GM18861 (cell line): ENCODE measurements around the gene CBLN2.
A peak's percentile ranks its signal among the peaks of the same experiment; 100 is the strongest.

Experiments used
- ATAC-seq: cut with Tn5 transposase; IDR thresholded peaks from one replicate; pipeline ENCODE4 v1.9.1; 2021; ENCODE audit not compliant: unreplicated experiment

Gene CBLN2

DNA sequence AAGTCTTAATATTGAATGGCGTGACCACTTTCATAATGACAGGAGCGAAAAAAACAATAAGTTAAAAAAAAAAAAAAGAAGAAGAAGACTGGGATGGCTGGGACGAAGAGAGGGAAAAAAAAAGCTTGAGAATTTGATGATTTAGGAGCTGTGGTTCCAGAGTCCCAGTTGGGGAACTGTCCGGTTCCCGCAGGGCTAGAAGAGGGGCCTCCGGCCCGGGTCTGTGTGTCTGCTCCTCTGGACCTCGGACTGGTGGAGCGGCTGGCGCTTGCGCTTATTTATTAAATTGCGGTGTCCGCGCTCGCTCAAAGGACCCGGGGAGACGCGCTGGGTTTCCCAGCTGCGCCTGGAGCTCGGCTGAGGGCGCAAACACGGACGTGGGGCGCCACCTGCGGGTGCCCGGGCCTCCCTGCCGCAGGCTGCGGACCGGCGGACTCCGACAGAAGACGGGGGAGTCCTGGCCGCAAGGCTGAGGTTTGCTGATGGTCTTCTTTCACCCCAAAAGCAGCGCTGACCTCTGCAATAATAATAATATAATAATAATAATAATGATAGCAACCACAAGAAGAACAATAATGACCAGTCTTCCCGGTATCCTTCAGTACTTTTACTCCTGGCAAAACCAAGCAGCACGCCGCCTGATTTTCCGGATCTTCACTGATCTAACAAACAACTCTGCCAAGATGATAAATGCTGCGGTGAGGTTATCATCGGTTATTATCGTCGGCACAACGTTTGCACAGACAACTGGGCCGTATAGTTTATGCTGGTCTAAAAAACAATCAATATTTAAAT, at the start of gene CBLN2:
TSS of gene CBLN2 (minus strand) at position 251 of the 795 bp plus-strand sequence. CDS start 2,182 bp downstream, outside the sequence.
- ATAC-seq = peak; percentile 96

DNA sequence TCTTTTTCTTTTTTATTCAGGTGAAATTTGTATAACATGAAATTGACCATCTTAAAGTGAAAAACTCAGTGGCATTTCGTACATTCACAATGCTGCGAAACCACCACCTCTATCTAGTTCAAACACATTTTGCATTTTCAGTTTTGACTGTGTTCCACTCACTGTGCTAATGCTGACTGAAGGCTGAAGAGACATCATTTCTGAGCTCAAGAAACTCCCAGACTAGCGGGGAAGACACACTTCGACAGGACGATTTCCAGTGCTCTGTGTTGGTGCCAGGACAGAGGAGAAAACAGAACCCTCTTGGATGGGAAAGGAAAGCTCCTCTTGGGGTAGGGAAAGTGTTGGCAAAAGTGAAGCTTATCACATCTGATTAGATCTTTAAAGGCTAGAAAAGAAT, 44.2 kb upstream of the CBLN2 start:
- ATAC-seq = no peak

DNA sequence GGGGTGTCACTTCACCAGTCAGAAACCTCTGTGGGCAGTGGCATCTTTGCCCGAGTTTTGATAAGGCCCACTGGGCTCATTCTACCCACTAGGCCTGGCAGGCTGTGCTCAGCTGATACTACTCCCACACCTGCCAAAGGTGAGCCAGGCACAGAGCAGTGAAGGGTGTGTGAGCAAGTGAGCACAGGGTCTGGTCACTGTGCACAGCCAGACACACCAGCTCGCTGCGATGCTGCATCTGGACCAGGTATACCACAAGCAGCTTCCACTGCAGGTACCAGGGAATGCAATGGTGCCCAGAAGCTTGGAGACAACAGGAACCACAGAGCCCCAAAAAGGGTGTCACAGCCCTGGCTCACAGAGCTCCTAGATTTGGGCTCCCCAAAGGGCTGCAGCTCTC, 40.6 kb upstream of the CBLN2 start:
- no peak for ATAC-seq

DNA sequence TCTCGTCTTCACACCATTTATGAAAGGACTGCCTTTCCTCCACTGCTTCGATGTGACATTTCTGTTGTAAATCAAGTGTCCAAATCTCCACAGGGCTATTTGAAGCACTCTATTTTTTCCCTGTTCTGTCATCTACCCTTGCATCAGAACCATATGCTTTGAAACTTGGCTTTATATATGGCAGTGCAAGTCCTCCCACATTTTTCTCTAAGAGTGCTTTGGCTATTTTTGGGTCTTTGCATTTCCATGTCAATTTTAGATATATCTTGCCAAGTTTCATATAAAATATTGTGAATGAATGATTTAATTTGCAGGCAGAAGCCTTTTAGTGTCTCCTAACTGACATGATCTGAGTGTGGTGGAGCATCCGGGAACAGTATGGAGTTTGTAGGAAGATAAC, 37.8 kb upstream of the CBLN2 start:
- no peak for ATAC-seq

DNA sequence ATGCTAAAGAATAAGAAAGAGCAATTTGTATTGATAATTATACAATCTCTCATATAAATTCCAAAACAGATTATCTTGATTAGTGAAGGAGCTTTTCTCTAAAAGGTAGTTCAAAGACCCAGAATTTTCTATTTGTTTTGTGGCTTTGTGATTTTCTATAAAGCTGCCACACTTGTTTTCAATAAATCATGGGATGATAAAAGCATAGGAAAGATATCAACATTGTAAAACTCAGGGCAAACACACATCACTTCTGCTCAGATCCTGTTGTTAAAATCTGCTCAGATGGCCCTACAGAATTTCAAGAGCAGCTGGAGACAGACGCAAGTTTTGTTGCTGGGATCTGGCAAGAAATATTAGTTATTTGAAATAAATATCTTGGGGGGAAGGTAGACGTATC, 28.8 kb upstream of the CBLN2 start:
- ATAC-seq = no peak

DNA sequence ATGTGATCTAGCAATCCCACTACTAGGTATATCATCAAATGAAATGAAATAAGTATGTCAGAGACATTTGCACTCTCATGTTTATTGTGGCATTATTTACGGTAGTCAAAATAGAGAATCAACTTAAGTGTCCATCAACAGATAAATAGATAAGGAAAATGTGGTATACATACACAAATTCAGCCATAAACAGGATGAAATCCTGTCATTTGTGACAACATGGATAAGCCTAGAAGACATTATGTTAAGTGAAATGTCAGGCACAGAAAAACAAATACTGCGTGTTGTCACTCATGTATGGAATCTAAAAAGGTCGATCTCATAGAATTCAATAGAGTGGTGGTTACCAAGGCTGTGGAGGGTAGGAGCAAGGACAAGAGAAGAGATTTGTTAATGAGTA, 22.1 kb upstream of the CBLN2 start:
- ATAC-seq = no peak

DNA sequence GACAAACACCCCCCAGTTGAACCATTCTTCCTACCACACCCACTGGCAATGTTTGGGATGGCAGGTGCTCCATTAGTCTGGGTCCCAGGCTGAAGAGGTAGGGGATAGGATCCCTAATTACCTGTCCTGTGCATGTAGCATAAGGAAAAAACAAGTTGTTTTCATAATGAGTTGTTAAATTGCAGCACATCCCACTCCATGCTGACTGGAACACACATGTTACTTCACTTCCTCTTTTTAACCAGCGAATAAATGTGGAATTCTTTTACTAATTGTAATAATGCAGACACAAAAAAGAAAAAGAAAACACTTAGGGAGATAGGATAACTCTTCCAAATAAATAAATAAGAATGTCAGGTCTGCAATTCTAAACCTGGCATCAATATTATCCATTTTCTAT, 11.8 kb upstream of the CBLN2 start:
- ATAC-seq = no peak

DNA sequence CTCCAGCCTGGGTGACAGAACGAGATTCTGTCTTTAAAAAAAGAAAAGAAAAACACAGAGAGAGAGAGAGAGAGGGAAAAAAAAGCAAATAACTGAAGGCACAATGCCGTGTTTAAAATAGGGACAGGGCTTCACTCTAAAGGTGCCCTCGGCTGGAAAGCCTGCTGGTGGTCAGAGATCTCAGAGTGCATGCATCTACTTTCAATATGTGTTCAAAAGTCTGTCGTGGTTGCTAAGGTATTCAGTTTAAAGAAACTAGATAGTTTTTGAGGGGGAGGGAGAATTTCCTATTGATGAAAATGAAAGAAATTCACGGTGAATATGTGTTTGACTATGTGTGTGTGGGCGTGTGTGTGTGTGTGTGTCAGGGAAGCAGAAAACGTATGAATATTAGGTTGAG, 11.0 kb upstream of the CBLN2 start:
- ATAC-seq = no peak

DNA sequence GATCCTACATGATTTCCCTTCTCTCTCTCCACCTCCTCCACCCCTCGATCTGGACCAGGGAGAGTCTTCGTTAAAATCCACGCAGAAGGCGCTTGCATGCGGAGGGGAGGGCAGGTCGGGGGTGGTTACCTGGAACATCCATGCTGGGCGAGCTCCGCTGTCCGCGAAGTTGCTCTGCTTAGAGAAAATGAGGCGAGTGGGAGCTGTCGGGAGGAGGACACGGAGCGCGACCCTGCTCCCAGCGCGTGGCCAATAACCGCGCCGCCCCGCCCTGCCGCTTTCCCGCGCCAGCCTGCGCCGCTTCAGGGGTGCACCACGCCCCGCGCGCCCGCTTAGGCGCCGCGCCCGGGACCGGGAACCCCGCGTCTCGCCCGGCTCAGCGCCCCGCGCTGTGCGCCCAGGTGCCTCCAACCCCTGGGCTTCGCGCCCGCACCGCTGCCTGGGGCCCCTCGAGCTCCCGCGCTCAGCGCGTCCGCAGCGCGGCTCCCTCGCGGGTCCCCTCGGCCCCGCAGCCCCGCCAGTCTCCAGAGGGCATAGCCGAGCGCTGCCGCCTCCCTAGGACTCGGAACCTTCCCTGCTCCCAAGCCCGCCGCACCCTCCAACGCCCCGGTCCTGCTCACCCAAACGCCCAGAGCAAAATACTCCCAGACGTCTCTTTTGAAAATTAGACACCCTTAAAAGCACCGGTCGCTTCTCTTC, 636 bp downstream of the CBLN2 start:
- ATAC-seq = no peak

DNA sequence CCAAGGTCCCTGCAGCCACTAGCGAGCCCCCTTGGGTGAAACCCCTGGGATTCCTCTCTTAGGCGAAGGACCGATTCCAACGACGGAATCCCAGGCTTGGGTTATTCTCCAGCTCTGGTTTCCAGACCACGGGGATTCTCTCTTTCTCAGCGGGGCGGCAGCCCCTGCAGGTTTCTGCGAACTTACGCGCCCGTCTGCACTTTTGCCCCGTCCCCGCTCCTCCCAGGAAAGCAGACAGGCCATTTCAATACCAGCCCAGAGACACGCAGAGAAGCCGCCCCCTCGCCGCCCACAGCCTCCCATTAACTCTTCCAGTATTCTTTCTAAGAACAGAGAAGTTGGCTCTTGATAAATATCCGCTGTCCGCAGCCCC, 1.2 kb downstream of the CBLN2 start:
- no peak for ATAC-seq

DNA sequence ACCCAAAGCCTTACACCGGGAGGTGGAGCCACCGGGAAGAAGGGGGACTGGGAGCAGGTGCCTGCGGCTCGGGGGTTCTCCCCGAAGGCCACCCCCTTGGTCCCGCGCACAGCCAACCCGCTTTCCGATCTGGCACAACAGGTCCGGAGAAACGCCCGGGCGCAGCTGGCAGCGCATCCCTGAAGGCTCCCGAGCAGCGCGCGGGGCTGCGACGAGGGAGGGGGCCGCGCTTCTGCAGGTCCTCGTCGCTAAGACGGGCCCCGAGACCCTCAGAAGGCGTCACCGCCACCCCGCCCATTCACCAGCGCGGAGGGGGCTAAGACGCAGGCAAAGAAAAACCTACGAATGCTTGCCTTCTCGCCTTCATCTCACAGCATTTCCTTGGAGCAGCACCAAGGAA, 1.8 kb downstream of the CBLN2 start:
- ATAC-seq = no peak

DNA sequence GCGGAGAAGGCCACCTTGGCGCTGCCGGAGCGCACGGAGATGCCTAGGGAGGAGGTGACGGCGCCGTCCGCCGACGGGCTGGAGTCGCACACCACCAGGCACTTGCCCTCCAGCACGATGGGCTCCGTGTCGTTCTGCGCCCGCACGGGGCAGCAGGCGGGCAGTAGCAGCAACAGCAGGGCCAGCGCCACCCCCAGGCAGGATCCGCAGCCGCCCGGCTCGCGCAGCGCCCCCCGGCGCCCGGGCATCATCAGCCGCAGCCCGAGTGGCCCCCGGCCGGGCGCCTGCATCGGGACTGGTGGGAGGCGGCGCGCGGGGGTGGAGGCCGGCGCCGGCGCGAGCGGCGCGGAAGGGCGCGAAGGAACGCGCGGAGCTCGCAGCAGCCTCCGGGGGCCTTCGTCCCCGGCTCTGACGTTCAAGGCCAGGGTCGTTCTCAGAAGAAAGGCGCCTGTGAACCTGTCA, 2.2 kb downstream of the CBLN2 start:
- ATAC-seq = no peak

DNA sequence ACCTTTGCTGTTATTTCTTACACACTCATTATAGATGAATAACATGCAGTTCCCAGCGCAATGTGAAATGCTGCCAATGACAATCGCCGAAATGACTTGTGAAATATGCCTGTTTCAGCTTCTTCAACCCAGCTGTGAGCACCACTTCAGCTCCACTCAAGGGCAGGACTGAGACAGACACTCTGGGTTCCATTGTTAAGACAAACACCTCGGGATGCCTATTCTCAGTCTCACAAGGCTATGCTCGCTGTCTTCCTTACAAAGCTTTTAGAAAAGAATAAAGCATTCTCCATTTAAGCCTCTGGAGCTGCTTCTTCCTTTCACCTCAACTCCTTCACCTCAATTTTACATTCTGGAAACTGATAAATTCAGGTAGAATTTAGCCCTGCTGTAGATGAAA, 4.2 kb downstream of the CBLN2 start:
- ATAC-seq = no peak

DNA sequence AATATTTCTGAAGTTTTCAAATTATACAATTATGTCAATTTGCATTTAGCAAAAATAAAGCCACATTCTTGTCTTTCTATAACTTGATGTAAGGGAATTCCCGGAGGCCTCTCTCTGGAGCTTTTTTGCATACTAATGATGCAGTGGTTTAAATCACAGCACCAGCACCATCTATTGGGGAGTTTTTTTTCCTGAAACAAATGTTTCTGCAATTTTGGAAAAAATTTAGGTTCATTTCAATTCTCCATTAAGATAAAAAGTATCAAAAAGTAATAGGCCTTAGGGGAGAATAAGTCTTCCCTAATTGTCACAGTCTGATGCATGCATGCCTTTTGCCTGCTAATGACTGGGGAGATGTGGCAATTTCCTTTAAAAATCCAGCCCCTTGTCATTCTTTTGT, 13.5 kb downstream of the CBLN2 start:
- no peak for ATAC-seq

DNA sequence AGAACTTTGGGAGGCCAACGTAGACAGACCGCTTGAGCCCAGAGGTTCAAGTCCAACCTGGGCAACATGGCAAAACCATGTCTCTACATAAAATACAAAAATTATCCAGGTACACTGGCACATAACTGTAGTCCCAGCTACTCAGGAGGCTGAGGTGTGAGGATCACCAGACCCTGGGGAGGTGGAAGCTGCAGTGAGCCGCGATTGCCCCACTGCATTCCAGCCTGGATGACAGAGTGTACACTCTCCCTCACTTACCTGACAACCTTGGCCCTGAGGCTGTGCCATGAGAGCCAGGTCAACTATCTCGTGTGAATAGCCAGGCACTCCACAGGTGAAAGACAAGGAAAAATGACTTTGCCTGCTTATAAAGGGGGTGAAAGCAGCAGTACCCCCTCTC, 39.3 kb downstream of the CBLN2 start:
- no peak for ATAC-seq

DNA sequence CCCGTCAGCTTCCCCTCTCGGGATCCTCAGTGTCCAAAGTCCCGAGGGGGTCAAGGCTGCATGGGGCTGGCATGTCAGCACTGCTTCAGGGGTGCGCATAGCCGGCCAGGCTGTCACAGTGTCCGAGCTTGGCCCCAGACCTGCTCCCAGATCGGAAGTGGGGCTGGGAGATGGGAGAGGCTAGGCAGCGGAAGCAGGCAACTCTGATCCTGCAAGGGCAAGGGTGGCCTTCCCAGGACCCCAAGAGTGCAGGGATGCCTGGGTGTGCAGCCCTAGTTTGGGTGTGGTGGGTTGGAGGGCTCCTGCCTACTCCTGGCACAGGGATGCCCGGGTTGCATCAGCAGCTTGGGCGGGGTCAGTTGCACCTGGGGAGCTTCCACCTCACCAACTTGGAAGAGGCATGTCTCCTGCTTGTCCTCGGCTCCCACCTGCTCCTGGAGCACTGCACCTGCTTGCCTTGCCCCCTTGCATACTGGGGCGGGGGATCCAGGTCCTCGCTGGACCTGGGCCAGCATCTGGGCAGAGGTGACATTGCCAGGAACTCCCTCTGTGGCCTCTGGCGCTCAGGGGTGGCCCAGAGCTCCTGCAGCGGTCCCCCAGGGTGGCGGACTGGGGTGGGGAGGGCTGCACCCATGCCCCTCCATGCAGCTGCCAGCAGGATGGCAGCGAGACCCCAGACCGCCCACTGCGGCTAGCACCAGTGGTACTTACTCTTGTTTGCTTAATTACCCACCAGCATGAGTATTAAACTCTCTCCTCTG, 41.3 kb downstream of the CBLN2 start:
- no peak for ATAC-seq

DNA sequence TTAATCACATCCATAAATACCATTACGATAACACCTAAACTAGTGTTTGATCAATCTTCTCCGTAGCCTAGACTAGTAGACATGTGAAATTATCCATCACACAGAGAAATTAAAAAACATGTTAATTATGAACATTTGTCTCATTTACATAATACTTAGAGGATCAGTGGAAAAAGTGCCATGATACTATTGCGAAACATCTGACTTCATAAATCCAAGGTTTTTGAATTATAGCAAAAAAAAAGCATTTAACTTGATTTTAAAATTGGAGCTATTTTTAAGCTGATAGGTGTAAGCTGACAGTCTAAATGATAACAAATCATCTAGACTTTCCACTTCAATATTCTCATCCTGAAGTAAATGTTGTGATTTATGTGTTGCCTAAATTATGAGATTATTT, 51.6 kb downstream of the CBLN2 start:
- no peak for ATAC-seq
